ENCODE measurements around the gene ARAP1. TPM values are rescaled to one million over a fixed set of nuclear protein-coding genes. Genes with fewer than 3 reads are reported as not detected.

Gene ARAP1
- total RNA-seq, 2 experiments from 2014 or later, result 65.7 to 69.8 TPM

DNA sequence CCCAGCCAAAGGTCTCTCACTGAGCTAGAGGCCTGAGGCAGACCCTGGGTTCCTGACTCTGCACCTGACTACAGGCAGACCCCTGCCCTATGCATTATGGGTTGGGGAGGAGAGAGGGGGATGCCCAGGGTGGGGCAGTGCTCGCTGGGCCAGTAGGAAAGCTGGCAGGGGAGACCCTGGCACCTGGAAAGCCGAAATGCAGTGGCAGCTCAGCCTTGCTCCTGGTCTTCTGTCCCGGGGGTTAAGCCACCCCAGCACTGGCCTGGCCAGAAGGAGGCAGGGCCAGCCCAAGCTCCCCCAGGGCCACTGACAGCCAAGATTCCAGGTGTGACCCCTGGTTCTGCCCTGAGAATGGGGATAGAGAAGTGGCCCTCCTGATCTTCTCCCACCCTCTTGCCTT, 5.4 kb downstream of the ARAP1 start:
- CTCF ChIA-PET, result no interaction called here

DNA sequence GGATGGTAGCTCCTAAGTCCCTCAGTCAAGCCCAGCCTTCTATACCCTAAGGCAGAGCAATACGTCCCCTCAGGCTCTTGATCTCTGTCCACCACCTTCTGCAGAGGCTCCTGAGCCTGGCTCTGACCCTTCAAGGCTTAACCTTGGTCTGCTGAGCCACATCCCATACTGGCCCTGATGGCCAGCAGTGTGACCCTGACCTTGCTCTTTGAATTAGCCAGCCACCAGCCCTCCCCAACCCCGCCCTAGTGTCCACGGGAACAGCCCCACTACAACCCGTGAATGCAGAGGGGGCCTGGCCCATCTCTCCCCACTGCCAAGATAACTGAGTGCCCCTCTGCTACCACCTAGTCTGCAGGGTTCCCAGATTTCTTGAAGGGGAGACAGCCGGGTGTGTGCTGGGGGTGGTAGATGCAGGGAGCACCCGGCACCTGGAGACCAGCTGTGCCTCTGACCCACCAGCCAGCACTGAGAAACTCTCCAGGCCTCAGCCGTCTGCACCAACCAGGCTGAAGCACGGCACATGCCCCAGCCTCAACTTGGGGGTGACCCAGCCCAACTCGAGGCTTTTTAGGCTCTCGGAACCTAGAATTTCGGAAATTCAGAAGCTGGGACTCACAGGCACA, 6.2 kb downstream of the ARAP1 start:
- ATAC-seq (ENCODE audit: poor library complexity) (no peak), DNase-seq (no peak)
- Histone ChIP-seq H3K27me3 (ENCODE audit: control insufficient read depth in 1 of 2, insufficient read depth in 2 of 2, low read length in 2 of 2) (no peaks in the 10 kb centered on the region), H3K9me3 (ENCODE audit: control insufficient read depth in 1 of 2, insufficient read depth in 1 of 2, low read length in 2 of 2) (no peaks in the 10 kb centered on the region), H3K36me3 (ENCODE audit: insufficient read depth, low read length) (peaks cover 4% of the 10 kb centered on the region), H3K4me3 (ENCODE audit: low read length) (no peak overlapping the region), H3K27ac (ENCODE audit: low read depth in 1 of 2, low read length in 2 of 2) (no peak overlapping the region), H3K4me1 (ENCODE audit: insufficient read depth, low read length) (peaks cover 68% of the 10 kb centered on the region)
- no peak for TF ChIP-seq CTCF (IDR thresholded peaks at IDR 0.05)
- CTCF ChIA-PET, result interaction anchor here (1.6 kb wide), 1 partner anchor 21 kb away, joined by 4 read pairs; no protein-coding TSS in a partner anchor
- Mint-ChIP-seq H3K9me3 (no peaks in the 10 kb centered on the region), H3K36me3 (ENCODE audit: low read depth) (no peaks in the 10 kb centered on the region), H3K27me3 (no peaks in the 10 kb centered on the region), H3K4me3 (no peak overlapping the region), H3K4me1 (ENCODE audit: low read depth) (peaks cover 73% of the 10 kb centered on the region), H3K27ac (no peak overlapping the region)
- intact Hi-C loops (cut with DNase I, micrococcal nuclease), result no loop called here
- POLR2A ChIA-PET, result interaction anchor here (1.0 kb wide), 1 partner anchor 9 kb away, joined by 3 read pairs; no protein-coding TSS in a partner anchor

More for the DNA sequence above, 5.4 kb downstream of the ARAP1 start:
- Histone ChIP-seq H3K4me1 (ENCODE audit: insufficient read depth, low read length) (peaks cover 68% of the 10 kb centered on the region), H3K4me3 (ENCODE audit: low read length) (no peak overlapping the region), H3K27ac (ENCODE audit: low read depth in 1 of 2, low read length in 2 of 2) (no peak overlapping the region), H3K36me3 (ENCODE audit: insufficient read depth, low read length) (peaks cover 4% of the 10 kb centered on the region), H3K27me3 (ENCODE audit: control insufficient read depth in 1 of 2, insufficient read depth in 2 of 2, low read length in 2 of 2) (no peaks in the 10 kb centered on the region), H3K9me3 (ENCODE audit: control insufficient read depth in 1 of 2, insufficient read depth in 1 of 2, low read length in 2 of 2) (no peaks in the 10 kb centered on the region)
- POLR2A ChIA-PET, result interaction anchor here (1.0 kb wide), 1 partner anchor 10 kb away, joined by 3 read pairs; no protein-coding TSS in a partner anchor
- TF ChIP-seq CTCF (IDR thresholded peaks at IDR 0.05), result no peak
- ATAC-seq (ENCODE audit: poor library complexity) (no peak), DNase-seq (no peak)
- Mint-ChIP-seq H3K4me1 (ENCODE audit: low read depth) (peaks cover 73% of the 10 kb centered on the region), H3K9me3 (no peaks in the 10 kb centered on the region), H3K27me3 (no peaks in the 10 kb centered on the region), H3K4me3 (no peak overlapping the region), H3K36me3 (ENCODE audit: low read depth) (peaks cover under 1% of the 10 kb centered on the region), H3K27ac (peak overlapping the region; percentile 14)
- intact Hi-C loops (cut with DNase I, micrococcal nuclease), result no loop called here

DNA sequence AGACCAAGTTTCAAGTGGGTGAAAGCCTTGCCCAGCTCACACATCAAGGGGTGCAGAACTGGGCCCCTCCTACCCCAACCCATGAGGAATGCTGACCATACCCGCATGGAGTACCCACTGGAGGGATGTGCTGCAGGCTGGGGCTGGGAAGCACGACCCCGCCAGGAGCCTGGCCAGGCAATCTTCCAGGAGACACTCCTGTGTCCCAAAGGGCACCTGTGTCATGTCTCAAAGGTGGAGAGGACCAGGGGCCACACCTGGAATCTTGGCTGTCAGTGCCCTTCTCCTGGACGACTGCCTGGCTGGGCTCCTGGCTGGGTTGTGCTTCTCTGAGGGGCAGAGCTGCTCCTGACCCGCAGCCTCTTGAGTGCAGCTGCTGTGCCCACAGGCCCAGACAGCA, 6.7 kb downstream of the ARAP1 start:
- Mint-ChIP-seq H3K9me3 (no peaks in the 10 kb centered on the region), H3K27ac (no peak overlapping the region), H3K36me3 (ENCODE audit: low read depth) (no peaks in the 10 kb centered on the region), H3K4me3 (no peak overlapping the region), H3K4me1 (ENCODE audit: low read depth) (peaks cover 73% of the 10 kb centered on the region), H3K27me3 (no peaks in the 10 kb centered on the region)
- Histone ChIP-seq H3K4me3 (ENCODE audit: low read length) (no peak overlapping the region), H3K4me1 (ENCODE audit: insufficient read depth, low read length) (peaks cover 68% of the 10 kb centered on the region), H3K27me3 (ENCODE audit: control insufficient read depth in 1 of 2, insufficient read depth in 2 of 2, low read length in 2 of 2) (no peaks in the 10 kb centered on the region), H3K36me3 (ENCODE audit: insufficient read depth, low read length) (peaks cover 4% of the 10 kb centered on the region), H3K27ac (ENCODE audit: low read depth in 1 of 2, low read length in 2 of 2) (no peak overlapping the region), H3K9me3 (ENCODE audit: control insufficient read depth in 1 of 2, insufficient read depth in 1 of 2, low read length in 2 of 2) (no peaks in the 10 kb centered on the region)
- ChIA-PET CTCF (interaction anchor here (1.6 kb wide), 1 partner anchor 20 kb away, joined by 4 read pairs; no protein-coding TSS in a partner anchor), POLR2A (no interaction called here)
- no peak for DNase-seq
- no peak for ATAC-seq (ENCODE audit: poor library complexity)
- TF ChIP-seq CTCF (IDR thresholded peaks at IDR 0.05), result no peak
- intact Hi-C loops (cut with DNase I, micrococcal nuclease), result no loop called here

Data from CD4-positive, alpha-beta T cell (primary cell).